GM23338 (cell line): ENCODE data around the gene ITIH4. TPM values are rescaled to one million over a fixed set of nuclear protein-coding genes. Genes with fewer than 3 reads are reported as not detected.

Experiments used
- ATAC-seq: fragments of 200-7000 bp; cut with Tn5 transposase; 3 replicates; pipeline ENCODE4 v1.9.1; 2020
- DNase-seq: peaks from one replicate; pipeline ENCODE4 v3.0.0-alpha.2; 2015; ENCODE audit warnings: low spot score
- H2AFZ ChIP-seq: fragments of 200-600 bp; sonication (generic); 2 replicates; pipeline ENCODE4 v1.8.0; 2016; ENCODE audit warnings: antibody characterized with exemption, mild to moderate bottlenecking, moderate library complexity
- H3F3A ChIP-seq: fragments of 200-600 bp; sonication (generic); replicated peaks from 2 replicates; pipeline ENCODE4 v1.8.0; 2017; ENCODE audit warnings: antibody characterized with exemption, mixed run types, low read depth
- H3K27ac ChIP-seq: fragments of 200-600 bp; sonication (generic); 2 replicates; pipeline ENCODE4 v1.6.1; 2016; ENCODE audit warnings: low read depth
- H3K27me3 ChIP-seq: fragments of 200-600 bp; sonication (generic); 2 replicates; pipeline ENCODE4 v1.8.0; 2016; ENCODE audit warnings: mild to moderate bottlenecking, mixed run types, moderate library complexity; ENCODE audit not compliant: insufficient read depth
- H3K36me3 ChIP-seq: fragments of 200-600 bp; sonication (generic); 2 replicates; pipeline ENCODE4 v1.8.0; 2016; ENCODE audit warnings: mild to moderate bottlenecking; ENCODE audit not compliant: insufficient read depth
- H3K4me1 ChIP-seq: fragments of 200-600 bp; sonication (generic); 2 replicates; pipeline ENCODE4 v1.8.0; 2016; ENCODE audit warnings: mild to moderate bottlenecking, moderate library complexity; ENCODE audit not compliant: insufficient read depth
- H3K4me2 ChIP-seq: fragments of 200-600 bp; sonication (generic); 2 replicates; pipeline ENCODE4 v1.7.1; 2017; ENCODE audit warnings: mixed run types
- H3K4me3 ChIP-seq: fragments of 200-600 bp; sonication (generic); 2 replicates; pipeline ENCODE4 v1.6.1; 2016; ENCODE audit warnings: mixed run types
- H3K79me2 ChIP-seq: fragments of 200-600 bp; sonication (generic); replicated peaks from 2 replicates; pipeline ENCODE4 v1.8.0; 2017; ENCODE audit warnings: mild to moderate bottlenecking; ENCODE audit not compliant: insufficient read depth
- H3K9me2 ChIP-seq: fragments of 200-600 bp; sonication (generic); 2 replicates; pipeline ENCODE4 v1.8.0; 2017; ENCODE audit not compliant: insufficient read depth
- H4K20me1 ChIP-seq: fragments of 200-600 bp; sonication (generic); replicated peaks from 2 replicates; pipeline ENCODE4 v1.8.0; 2017; ENCODE audit warnings: mild to moderate bottlenecking; ENCODE audit not compliant: insufficient read depth
- H3K27ac Mint-ChIP-seq: 2 replicates; pipeline ENCODE4 v1.8.0; 2020; ENCODE audit warnings: inconsistent platforms, mild to moderate bottlenecking, moderate library complexity, mixed read lengths
- H3K27me3 Mint-ChIP-seq: 3 replicates; pipeline ENCODE4 v1.8.0; 2022; ENCODE audit warnings: low read depth, mild to moderate bottlenecking, moderate library complexity, mixed read lengths, inconsistent platforms; ENCODE audit not compliant: insufficient read depth, poor library complexity
- H3K36me3 Mint-ChIP-seq: 3 replicates; pipeline ENCODE4 v1.8.0; 2021; ENCODE audit warnings: low read depth, mild to moderate bottlenecking, inconsistent platforms, moderate library complexity, mixed read lengths
- H3K4me1 Mint-ChIP-seq: 3 replicates; pipeline ENCODE4 v1.8.0; 2020; ENCODE audit warnings: mild to moderate bottlenecking, inconsistent platforms, mixed read lengths
- H3K4me3 Mint-ChIP-seq: 3 replicates; pipeline ENCODE4 v1.8.0; 2021; ENCODE audit warnings: moderate library complexity, mild to moderate bottlenecking, inconsistent platforms, mixed read lengths
- H3K9me3 Mint-ChIP-seq: 3 replicates; pipeline ENCODE4 v1.8.0; 2020; ENCODE audit warnings: moderate library complexity, mild to moderate bottlenecking, inconsistent platforms, mixed read lengths
- CREB1 ChIP-seq: fragments of 250-450 bp; sonication (Bioruptor Pico); IDR thresholded peaks from 2 replicates; pipeline ENCODE4 v1.5.0; 2020; ENCODE audit warnings: low read depth, mild to moderate bottlenecking, moderate library complexity
- EZH2 ChIP-seq: fragments of 200-600 bp; sonication (generic); IDR thresholded peaks from one replicate; pipeline ENCODE4 v1.8.0; 2017; ENCODE audit warnings: antibody characterized with exemption, mild to moderate bottlenecking, low read depth; ENCODE audit not compliant: unreplicated experiment
- EZH2phosphoT487 ChIP-seq: fragments of 200-600 bp; sonication (generic); IDR thresholded peaks from one replicate; pipeline ENCODE4 v1.8.1; 2018; ENCODE audit warnings: antibody characterized with exemption; ENCODE audit not compliant: unreplicated experiment
- JUNB ChIP-seq: IDR thresholded peaks from one replicate; pipeline ENCODE4 v1.6.1; 2016; ENCODE audit warnings: antibody characterized with exemption; ENCODE audit not compliant: unreplicated experiment
- NANOG ChIP-seq: IDR thresholded peaks from 2 replicates; pipeline ENCODE4 v1.6.1; 2016; ENCODE audit warnings: antibody characterized with exemption, borderline replicate concordance
- STAT1 ChIP-seq: IDR thresholded peaks from one replicate; pipeline ENCODE4 v1.6.1; 2016; ENCODE audit warnings: antibody characterized with exemption; ENCODE audit not compliant: unreplicated experiment
- ZNF114 ChIP-seq: fragments of 250-450 bp; sonication (Bioruptor Pico); IDR thresholded peaks from 2 replicates; pipeline ENCODE4 v1.5.0; 2020; ENCODE audit warnings: mild to moderate bottlenecking, moderate library complexity
- polyA plus RNA-seq: library from polyadenylated mRNA; unstranded; fragments of >200 nt; fragmentation: Nextera tagmentation; extraction: Ambion mirVana; gene quantifications from 2 replicates; pipeline ENCODE4 v1.2.1, GENCODE V29; 2016
- total RNA-seq: library from RNA; depleted of rRNA; stranded (reverse); fragments of >200 nt; shearing (Covaris generic); gene quantifications from 2 replicates; pipeline ENCODE4 v1.2.3, GENCODE V29; 2014
- TF ChIP-seq, protein P1 (sequence below): IDR thresholded peaks from one replicate; pipeline ENCODE4 v1.6.1; 2018; ENCODE audit warnings: antibody characterized with exemption; ENCODE audit not compliant: unreplicated experiment
- TF ChIP-seq, protein P2 (sequence below): IDR thresholded peaks from 2 replicates; pipeline ENCODE4 v1.6.1; 2016; ENCODE audit warnings: antibody characterized with exemption
- TF ChIP-seq, protein P3 (sequence below), 2 experiments: fragments of 200-600 bp in 1 of 2; sonication (generic) in 1 of 2; conservative IDR thresholded peaks; 2 replicates each; pipeline versions ENCODE4 v1.5.1 to v1.6.1; 2016 to 2017; ENCODE audit warnings: antibody characterized with exemption in 2 of 2, low read depth in 2 of 2, mild to moderate bottlenecking in 2 of 2, moderate library complexity in 1 of 2

Gene ITIH4
- total and polyA plus RNA-seq, 2 experiments from 2014 or later: 0.82 to 1.4 TPM

DNA sequence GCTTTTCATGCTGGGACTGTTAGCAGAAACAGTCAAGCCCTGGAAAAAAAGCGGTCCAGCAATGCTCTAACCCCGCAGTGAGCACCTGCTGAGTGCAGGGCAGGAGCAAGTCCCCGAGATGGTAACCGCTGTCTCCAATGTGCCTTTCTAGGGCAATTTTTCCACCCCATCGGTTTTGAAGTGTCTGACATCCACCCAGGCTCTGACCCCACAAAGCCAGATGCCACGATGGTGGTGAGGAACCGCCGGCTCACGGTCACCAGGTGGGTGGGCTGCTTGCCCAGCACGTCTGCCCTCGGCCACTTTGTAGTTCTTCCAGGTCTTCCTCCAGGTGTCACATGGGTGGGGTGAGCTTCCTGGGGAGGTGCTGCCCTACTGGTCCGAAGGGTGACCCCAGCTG is 39.1 kb downstream of the ITIH4 start:
- H3K27me3 Mint-ChIP-seq: peaks cover 21% of the 10 kb centered on the region
- TF ChIP-seq EZH2: no peak
- TF ChIP-seq, protein P1, sequence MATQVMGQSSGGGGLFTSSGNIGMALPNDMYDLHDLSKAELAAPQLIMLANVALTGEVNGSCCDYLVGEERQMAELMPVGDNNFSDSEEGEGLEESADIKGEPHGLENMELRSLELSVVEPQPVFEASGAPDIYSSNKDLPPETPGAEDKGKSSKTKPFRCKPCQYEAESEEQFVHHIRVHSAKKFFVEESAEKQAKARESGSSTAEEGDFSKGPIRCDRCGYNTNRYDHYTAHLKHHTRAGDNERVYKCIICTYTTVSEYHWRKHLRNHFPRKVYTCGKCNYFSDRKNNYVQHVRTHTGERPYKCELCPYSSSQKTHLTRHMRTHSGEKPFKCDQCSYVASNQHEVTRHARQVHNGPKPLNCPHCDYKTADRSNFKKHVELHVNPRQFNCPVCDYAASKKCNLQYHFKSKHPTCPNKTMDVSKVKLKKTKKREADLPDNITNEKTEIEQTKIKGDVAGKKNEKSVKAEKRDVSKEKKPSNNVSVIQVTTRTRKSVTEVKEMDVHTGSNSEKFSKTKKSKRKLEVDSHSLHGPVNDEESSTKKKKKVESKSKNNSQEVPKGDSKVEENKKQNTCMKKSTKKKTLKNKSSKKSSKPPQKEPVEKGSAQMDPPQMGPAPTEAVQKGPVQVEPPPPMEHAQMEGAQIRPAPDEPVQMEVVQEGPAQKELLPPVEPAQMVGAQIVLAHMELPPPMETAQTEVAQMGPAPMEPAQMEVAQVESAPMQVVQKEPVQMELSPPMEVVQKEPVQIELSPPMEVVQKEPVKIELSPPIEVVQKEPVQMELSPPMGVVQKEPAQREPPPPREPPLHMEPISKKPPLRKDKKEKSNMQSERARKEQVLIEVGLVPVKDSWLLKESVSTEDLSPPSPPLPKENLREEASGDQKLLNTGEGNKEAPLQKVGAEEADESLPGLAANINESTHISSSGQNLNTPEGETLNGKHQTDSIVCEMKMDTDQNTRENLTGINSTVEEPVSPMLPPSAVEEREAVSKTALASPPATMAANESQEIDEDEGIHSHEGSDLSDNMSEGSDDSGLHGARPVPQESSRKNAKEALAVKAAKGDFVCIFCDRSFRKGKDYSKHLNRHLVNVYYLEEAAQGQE: no peak
- TF ChIP-seq STAT1: no peak
- no peak for TF ChIP-seq JUNB
- TF ChIP-seq NANOG: no peak
- TF ChIP-seq, protein P2, sequence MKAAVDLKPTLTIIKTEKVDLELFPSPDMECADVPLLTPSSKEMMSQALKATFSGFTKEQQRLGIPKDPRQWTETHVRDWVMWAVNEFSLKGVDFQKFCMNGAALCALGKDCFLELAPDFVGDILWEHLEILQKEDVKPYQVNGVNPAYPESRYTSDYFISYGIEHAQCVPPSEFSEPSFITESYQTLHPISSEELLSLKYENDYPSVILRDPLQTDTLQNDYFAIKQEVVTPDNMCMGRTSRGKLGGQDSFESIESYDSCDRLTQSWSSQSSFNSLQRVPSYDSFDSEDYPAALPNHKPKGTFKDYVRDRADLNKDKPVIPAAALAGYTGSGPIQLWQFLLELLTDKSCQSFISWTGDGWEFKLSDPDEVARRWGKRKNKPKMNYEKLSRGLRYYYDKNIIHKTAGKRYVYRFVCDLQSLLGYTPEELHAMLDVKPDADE: no peak
- TF ChIP-seq EZH2phosphoT487: no peak
- TF ChIP-seq ZNF114: no peak
- no peak for TF ChIP-seq CREB1 (CRISPR knock-in tag)
- no peak overlapping the region for H3K4me3 Mint-ChIP-seq
- Histone ChIP-seq H3K4me3 (no peak overlapping the region), H2AFZ (no peak overlapping the region), H3K4me2 (no peak overlapping the region), H4K20me1 (no peaks in the 10 kb centered on the region), H3K27ac (no peak overlapping the region), H3K27me3 (no peaks in the 10 kb centered on the region), H3K36me3 (no peaks in the 10 kb centered on the region), H3K4me1 (no peaks in the 10 kb centered on the region), H3K79me2 (no peaks in the 10 kb centered on the region), H3F3A (no peaks in the 10 kb centered on the region), H3K9me2 (no peaks in the 10 kb centered on the region)
- DNase-seq (no peak), ATAC-seq (no peak)
- no peaks in the 10 kb centered on the region; the same call in 2 of the 3 replicates for H3K4me1 Mint-ChIP-seq
- H3K36me3 Mint-ChIP-seq: no peaks in the 10 kb centered on the region; the same call in 2 of the 3 replicates
- H3K9me3 Mint-ChIP-seq: no peaks in the 10 kb centered on the region
- no peak overlapping the region for H3K27ac Mint-ChIP-seq

DNA sequence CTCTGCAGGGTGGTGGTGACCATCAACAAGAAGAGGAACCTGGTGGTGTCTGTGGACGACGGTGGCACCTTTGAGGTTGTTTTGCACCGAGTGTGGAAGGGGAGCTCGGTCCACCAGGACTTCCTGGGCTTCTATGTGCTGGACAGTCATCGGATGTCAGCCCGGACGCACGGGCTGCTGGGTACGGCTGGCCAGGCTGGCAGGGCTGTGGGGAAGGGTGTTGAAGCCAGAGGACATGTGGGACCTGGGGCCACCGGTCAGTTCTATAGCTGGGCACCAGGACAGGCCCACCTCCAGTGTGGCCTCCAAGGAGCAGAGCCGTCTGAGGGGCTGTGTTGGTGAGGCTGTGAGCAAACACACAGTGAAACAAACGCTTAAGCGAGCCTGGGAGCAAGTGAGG is 39.7 kb downstream of the ITIH4 start:
- Histone ChIP-seq H3K27ac (no peak overlapping the region), H3K36me3 (no peaks in the 10 kb centered on the region), H3K27me3 (no peaks in the 10 kb centered on the region), H3K79me2 (no peaks in the 10 kb centered on the region), H3K4me1 (no peaks in the 10 kb centered on the region), H3F3A (no peaks in the 10 kb centered on the region), H3K4me2 (no peak overlapping the region), H2AFZ (no peak overlapping the region), H3K9me2 (no peaks in the 10 kb centered on the region), H4K20me1 (no peaks in the 10 kb centered on the region), H3K4me3 (no peak overlapping the region)
- Mint-ChIP-seq H3K4me3 (no peak overlapping the region), H3K27me3 (peaks cover 23% of the 10 kb centered on the region), H3K27ac (no peak overlapping the region), H3K36me3 (no peaks in the 10 kb centered on the region; the same call in 2 of the 3 replicates), H3K9me3 (no peaks in the 10 kb centered on the region), H3K4me1 (no peaks in the 10 kb centered on the region; the same call in 2 of the 3 replicates)
- DNase-seq (no peak), ATAC-seq (no peak)
- TF ChIP-seq JUNB (no peak), CREB1 (CRISPR knock-in tag) (no peak), ZNF114 (no peak), EZH2phosphoT487 (no peak)
- TF ChIP-seq, protein P2: no peak
- TF ChIP-seq, protein P3, sequence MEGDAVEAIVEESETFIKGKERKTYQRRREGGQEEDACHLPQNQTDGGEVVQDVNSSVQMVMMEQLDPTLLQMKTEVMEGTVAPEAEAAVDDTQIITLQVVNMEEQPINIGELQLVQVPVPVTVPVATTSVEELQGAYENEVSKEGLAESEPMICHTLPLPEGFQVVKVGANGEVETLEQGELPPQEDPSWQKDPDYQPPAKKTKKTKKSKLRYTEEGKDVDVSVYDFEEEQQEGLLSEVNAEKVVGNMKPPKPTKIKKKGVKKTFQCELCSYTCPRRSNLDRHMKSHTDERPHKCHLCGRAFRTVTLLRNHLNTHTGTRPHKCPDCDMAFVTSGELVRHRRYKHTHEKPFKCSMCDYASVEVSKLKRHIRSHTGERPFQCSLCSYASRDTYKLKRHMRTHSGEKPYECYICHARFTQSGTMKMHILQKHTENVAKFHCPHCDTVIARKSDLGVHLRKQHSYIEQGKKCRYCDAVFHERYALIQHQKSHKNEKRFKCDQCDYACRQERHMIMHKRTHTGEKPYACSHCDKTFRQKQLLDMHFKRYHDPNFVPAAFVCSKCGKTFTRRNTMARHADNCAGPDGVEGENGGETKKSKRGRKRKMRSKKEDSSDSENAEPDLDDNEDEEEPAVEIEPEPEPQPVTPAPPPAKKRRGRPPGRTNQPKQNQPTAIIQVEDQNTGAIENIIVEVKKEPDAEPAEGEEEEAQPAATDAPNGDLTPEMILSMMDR (conservative IDR thresholded peaks at IDR 0.05; ENCODE audit: low read depth in 2 of 2): no peak
